Stimulated activated CD4-positive, alpha-beta T cell treated with anti-CD3 and anti-CD28 coated beads, Interleukin-1b, Interleukin-23, amount 100 ng/mL, for 48 hours (primary cell): ENCODE data around the gene APEH.
A peak's percentile ranks its signal among the peaks of the same experiment; 100 is the strongest.

Experiments
- DNase-seq: peaks from one replicate; pipeline ENCODE4 v3.0.0-alpha.2; 2020

The APEH gene

GRCh38 chr3:49715611-49716121, 41.5 kb downstream of the APEH start:
- no peak for DNase-seq

- DNase-seq: no peak
These were observed 42.0 kb downstream of the APEH start for GRCh38 chr3:49716169-49716568.

- DNase-seq: no peak
These were observed 42.6 kb downstream of the APEH start for GRCh38 chr3:49716691-49717210.

- DNase-seq: no peak
These were observed 43.2 kb downstream of the APEH start for GRCh38 chr3:49717211-49717958.

- no peak for DNase-seq
These were observed 44.1 kb downstream of the APEH start for GRCh38 chr3:49717959-49718857.

- DNase-seq: no peak
These were observed 44.7 kb downstream of the APEH start for GRCh38 chr3:49718858-49719213.

GRCh38 chr3:49719214-49719884, 45.2 kb downstream of the APEH start, which contains the start of gene AMIGO3:
Gene AMIGO3 (minus strand): TSS chr3:49719684. CDS start chr3:49719465, 219 bp downstream.
- peak; percentile 90 for DNase-seq

GRCh38 chr3:49720855-49721595, 46.9 kb downstream of the APEH start:
- DNase-seq: no peak

GRCh38 chr3:49721596-49721895, 47.4 kb downstream of the APEH start:
- no peak for DNase-seq

- no peak for DNase-seq
These were observed 48.0 kb downstream of the APEH start for GRCh38 chr3:49721896-49722781.

GRCh38 chr3:49722896-49723295, 48.7 kb downstream of the APEH start:
- no peak for DNase-seq

GRCh38 chr3:49723296-49723627, 49.1 kb downstream of the APEH start:
- DNase-seq: peak; percentile 67

GRCh38 chr3:49723628-49724551, 49.7 kb downstream of the APEH start, which contains the start of gene GMPPB:
Gene GMPPB (minus strand): TSS chr3:49723951. CDS start chr3:49723726, 225 bp downstream.
- peak; percentile 95 for DNase-seq

- peak; percentile 27 for DNase-seq
These were observed 50.4 kb downstream of the APEH start for GRCh38 chr3:49724586-49724985.

- no peak for DNase-seq
These were observed 51.9 kb downstream of the APEH start for GRCh38 chr3:49725906-49726681.

GRCh38 chr3:49727154-49727923, 53.2 kb downstream of the APEH start:
- no peak for DNase-seq

GRCh38 chr3:49727924-49728361, 53.8 kb downstream of the APEH start:
- no peak for DNase-seq

- DNase-seq: no peak
These were observed 55.9 kb downstream of the APEH start for GRCh38 chr3:49729966-49730609.
